NCI-H526 treated with DMSO at 0.1 percent for 48 hours (cell line): Measurements from ENCODE around the gene ARHGAP42.

Source experiments
- DNase-seq: peaks from one replicate; lab custom pipeline; 2025; lab: John Stamatoyannopoulos, UW

Gene ARHGAP42

GRCh38 chr11:101022256-101022655 is 335.2 kb downstream of the ARHGAP42 start:
- no peak for DNase-seq

GRCh38 chr11:101028644-101029043 is 341.6 kb downstream of the ARHGAP42 start:
- no peak for DNase-seq

- no peak for DNase-seq
Observed at GRCh38 chr11:101030015-101030414, 342.9 kb downstream of the ARHGAP42 start.

- no peak for DNase-seq
Observed at GRCh38 chr11:101030692-101031091, 343.6 kb downstream of the ARHGAP42 start.

- DNase-seq: no peak
Observed at GRCh38 chr11:101031713-101032112, 344.6 kb downstream of the ARHGAP42 start.

- DNase-seq: no peak
Observed at GRCh38 chr11:101032991-101033390, 345.9 kb downstream of the ARHGAP42 start.

GRCh38 chr11:101034076-101034475 is 347.0 kb downstream of the ARHGAP42 start:
- DNase-seq: no peak

GRCh38 chr11:101035872-101036271 is 348.8 kb downstream of the ARHGAP42 start:
- DNase-seq: no peak
